Kidney epithelial cell (primary cell): ENCODE results near the gene RUNX1. TPM values are rescaled to one million over a fixed set of nuclear protein-coding genes. Genes with fewer than 3 reads are reported as not detected.

Experiments used
- DNase-seq: peaks from one replicate; pipeline ENCODE4 v3.0.0-alpha.2; 2010; ENCODE audit warnings: low read depth
- H3K27me3 ChIP-seq: 2 replicates; pipeline ENCODE4 v1.6.0; 2011; ENCODE audit warnings: low read length; ENCODE audit not compliant: control insufficient read depth, insufficient read depth
- H3K36me3 ChIP-seq: 2 replicates; pipeline ENCODE4 v1.5.1; 2011; ENCODE audit warnings: low read length; ENCODE audit not compliant: control insufficient read depth, insufficient read depth
- H3K4me3 ChIP-seq: 2 replicates; pipeline ENCODE4 v1.5.1; 2011; ENCODE audit warnings: low read depth, mild to moderate bottlenecking, control low read depth, low read length
- CTCF ChIP-seq: IDR thresholded peaks from 2 replicates; pipeline ENCODE4 v1.5.1; 2011; ENCODE audit warnings: mild to moderate bottlenecking, moderate library complexity, low read length, control low read depth, inconsistent platforms; ENCODE audit not compliant: insufficient read depth, poor library complexity, severe bottlenecking
- total RNA-seq: library from RNA; depleted of rRNA; stranded (reverse); fragments of >200 nt; gene quantifications from 2 replicates; pipeline ENCODE4 v1.2.3, GENCODE V29; 2015

The RUNX1 gene
- total RNA-seq, 1 donor from 2014 or later: 43.0 TPM

- H3K27me3 ChIP-seq: no peaks in the 10 kb centered on the region
- no peaks in the 10 kb centered on the region for H3K36me3 ChIP-seq
- H3K4me3 ChIP-seq: no peak overlapping the region
- DNase-seq: no peak
- TF ChIP-seq CTCF: no peak
Measured at GRCh38 chr21:34762786-34763185, 286.3 kb downstream of the RUNX1 start.

- TF ChIP-seq CTCF: no peak
- Histone ChIP-seq H3K4me3 (no peak overlapping the region), H3K27me3 (no peaks in the 10 kb centered on the region), H3K36me3 (no peaks in the 10 kb centered on the region)
- no peak for DNase-seq
Measured at GRCh38 chr21:34761758-34762330, 287.3 kb downstream of the RUNX1 start.

GRCh38 chr21:34754690-34755647, 294.1 kb downstream of the RUNX1 start:
- H3K4me3 ChIP-seq: no peak overlapping the region
- no peaks in the 10 kb centered on the region for H3K27me3 ChIP-seq
- no peak for TF ChIP-seq CTCF
- H3K36me3 ChIP-seq: no peaks in the 10 kb centered on the region
- DNase-seq: no peak

- no peak for TF ChIP-seq CTCF
- Histone ChIP-seq H3K4me3 (no peak overlapping the region), H3K27me3 (no peaks in the 10 kb centered on the region), H3K36me3 (no peaks in the 10 kb centered on the region)
- no peak for DNase-seq
Measured at GRCh38 chr21:34748862-34749261, 300.2 kb downstream of the RUNX1 start.

- peak; percentile 50 for DNase-seq
- Histone ChIP-seq H3K36me3 (no peaks in the 10 kb centered on the region), H3K27me3 (no peaks in the 10 kb centered on the region), H3K4me3 (no peak overlapping the region)
- TF ChIP-seq CTCF: peak; percentile 89
Measured at GRCh38 chr21:34745557-34746255, 303.4 kb downstream of the RUNX1 start.
